ENCODE measurements around the gene WDR35. TPM values are rescaled to one million over a fixed set of nuclear protein-coding genes. Genes with fewer than 3 reads are reported as not detected.
"Not testable (repeated sequence)": the region's sequence is repeated elsewhere in the genome, so short reads cannot be mapped to it uniquely, and the experiment has no call there.

Gene WDR35
- polyA plus RNA-seq, 3 donors: 26.7 to 30.7 (median 30.6) TPM

DNA sequence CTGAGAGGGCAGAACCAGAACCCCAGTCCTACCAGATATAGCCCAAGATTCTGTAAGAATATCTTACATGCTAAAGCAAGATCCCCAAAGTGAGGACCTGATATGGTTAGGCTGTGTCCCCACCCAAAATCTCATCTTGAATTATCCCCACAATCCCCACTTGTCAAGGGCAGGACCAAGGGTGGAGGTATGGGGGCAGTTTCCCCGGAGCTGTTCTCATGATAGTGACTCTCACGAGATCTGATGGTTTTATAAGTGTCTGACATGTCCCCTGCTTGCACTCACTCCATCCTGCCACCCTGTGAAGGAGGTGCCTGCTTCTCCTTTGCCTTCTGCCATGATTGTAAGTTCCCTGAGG lies 108.0 kb downstream of the WDR35 start:
- no peak for DNase-seq (ENCODE audit: extremely low read depth in 1 of 11, low read depth in 9 of 11, low spot score in 4 of 11)

DNA sequence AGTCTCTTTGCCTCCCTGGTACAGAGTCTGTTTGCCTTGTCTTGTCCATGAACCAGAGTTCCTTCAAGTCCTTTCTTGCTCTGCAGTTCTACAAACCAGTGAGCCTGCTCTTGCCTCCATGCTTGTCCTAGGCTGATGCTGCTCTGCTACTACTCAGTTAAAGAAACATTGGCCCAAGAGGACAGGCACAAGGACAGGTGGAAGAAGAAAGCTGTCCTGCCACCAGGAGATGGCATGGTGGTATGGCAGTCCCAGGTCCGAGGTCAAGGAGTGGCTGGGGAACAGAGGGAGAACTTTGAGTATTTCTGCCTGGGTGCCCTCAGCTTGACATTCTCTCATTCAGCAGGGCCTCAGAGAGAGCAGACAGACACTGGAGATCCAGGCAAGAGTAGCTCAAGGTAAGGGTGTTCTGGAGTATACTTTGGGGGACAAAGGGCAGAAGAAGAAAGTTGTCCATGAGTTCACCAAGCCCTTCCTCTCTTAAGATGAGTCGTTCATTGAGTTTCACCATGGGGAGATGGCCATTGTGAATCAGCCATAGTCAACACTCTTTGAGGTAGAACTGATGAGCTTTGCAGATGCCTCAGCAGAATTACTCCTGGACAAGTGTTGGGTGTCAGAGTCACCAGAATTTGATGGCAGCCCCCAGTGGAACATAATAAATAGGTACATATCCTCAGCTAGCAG lies 108.5 kb downstream of the WDR35 start:
- DNase-seq (ENCODE audit: extremely low read depth in 1 of 11, low read depth in 9 of 11, low spot score in 4 of 11): no peak

- DNase-seq (ENCODE audit: extremely low read depth in 1 of 11, low read depth in 9 of 11, low spot score in 4 of 11): not testable (repeated sequence)
Measured at GRCh38 chr2:19880191-19880590, 109.7 kb downstream of the WDR35 start.

- no peak for DNase-seq (ENCODE audit: extremely low read depth in 1 of 11, low read depth in 9 of 11, low spot score in 4 of 11)
Measured at GRCh38 chr2:19879120-19879519, 110.8 kb downstream of the WDR35 start.

DNA sequence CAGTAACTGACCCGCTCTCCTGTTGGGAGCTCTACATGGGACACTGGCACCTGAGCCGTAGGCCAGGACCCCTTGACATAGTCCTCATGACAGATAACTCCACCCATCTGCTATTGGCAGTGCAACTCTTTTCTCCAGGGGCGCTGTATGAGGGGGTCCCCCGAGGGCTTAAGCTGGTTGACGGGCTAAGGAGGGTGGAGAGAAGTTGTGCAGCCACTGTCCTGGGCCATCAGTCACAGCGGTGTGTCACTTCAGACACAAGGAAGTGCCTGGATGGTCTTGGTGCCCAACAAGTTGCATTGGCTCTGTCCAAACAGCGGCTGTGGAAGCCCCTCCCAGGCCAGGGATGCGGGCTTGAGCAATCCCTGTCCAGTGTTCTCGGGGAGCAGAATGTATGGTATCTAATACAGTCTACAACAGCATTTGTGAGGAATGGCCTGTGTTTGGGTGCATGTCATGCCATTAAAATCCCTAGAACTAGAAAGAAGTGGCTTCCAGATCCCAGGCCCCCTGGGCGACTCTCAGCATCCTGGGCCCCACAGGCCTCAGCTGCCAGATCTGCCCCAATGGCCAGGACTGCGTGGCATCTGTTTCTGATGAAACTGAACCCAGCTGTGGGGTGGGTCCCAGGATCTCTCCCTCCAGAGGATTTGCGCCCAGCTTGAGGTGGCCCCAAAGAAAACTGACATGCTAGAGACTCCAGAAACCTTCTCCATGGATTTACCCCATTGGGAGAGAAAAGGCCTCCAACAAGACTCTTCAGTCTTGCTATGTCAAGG lies 111.4 kb downstream of the WDR35 start:
- no peak for DNase-seq (ENCODE audit: extremely low read depth in 1 of 11, low read depth in 9 of 11, low spot score in 4 of 11)

GRCh38 chr2:19876751-19877150 lies 113.2 kb downstream of the WDR35 start:
- no peak for DNase-seq (ENCODE audit: extremely low read depth in 1 of 11, low read depth in 9 of 11, low spot score in 4 of 11)

- DNase-seq (ENCODE audit: extremely low read depth in 1 of 11, low read depth in 9 of 11, low spot score in 4 of 11): no peak
Measured at GRCh38 chr2:19875280-19875679, 114.6 kb downstream of the WDR35 start.

DNA sequence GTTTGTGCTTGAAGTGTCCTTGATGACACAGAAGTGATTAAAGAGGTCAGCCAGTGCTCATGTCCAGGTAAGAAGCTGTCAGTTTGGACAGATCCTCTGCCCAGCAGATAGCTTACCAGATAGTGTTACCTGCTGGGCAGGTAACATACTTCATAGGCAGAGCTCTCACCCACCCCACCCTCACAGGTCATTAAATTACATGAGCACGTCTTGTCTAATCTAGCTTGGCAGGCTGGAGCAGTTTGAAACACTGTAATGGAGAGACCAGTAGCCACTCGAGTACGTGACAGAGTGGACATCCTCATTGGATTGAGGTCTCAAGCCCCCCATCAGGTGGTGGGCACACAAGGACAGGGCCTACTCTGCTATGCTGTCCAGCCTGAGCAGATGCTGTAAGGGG lies 115.2 kb downstream of the WDR35 start:
- no peak for DNase-seq (ENCODE audit: extremely low read depth in 1 of 11, low read depth in 9 of 11, low spot score in 4 of 11)

DNA sequence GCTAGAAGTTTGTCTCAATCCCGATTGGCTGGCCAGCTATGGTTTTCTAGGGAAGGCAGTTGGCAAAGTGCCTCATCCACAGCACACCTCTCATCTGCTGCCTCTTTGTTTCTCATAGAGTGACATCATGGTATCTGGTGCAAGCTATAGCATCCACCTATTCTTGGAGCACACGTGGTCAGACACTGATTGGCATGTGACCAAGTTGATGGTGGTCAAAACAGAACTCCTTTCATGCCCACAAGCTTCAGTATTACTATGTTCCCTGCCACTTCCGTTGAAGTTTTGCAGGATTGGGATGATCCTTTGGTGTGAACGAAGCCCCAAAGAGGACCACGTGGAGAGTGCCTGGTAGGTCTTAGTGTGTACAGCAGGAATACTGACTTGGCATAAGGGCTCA lies 116.9 kb downstream of the WDR35 start:
- no peak for DNase-seq (ENCODE audit: extremely low read depth in 1 of 11, low read depth in 9 of 11, low spot score in 4 of 11)

DNA sequence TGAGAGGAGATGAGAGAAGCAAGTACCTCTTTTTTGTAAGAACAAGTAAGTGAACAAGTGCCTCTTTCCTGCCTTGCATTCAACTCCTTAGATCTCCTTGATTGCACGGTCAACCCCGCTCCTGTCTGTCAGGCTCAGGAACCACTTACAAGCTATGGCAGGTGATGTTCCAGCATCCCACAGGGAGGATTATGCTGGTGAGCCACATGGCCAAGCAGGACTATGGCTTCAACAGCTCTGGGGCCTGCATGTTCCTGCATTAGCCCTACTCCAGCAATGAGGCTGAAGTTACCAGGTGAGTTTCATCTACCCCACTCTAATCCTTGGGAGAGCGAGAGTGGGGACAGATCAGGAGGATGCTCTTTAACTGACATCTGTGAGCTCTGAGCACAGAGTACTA lies 117.6 kb downstream of the WDR35 start:
- DNase-seq (ENCODE audit: extremely low read depth in 1 of 11, low read depth in 9 of 11, low spot score in 4 of 11): no peak

DNA sequence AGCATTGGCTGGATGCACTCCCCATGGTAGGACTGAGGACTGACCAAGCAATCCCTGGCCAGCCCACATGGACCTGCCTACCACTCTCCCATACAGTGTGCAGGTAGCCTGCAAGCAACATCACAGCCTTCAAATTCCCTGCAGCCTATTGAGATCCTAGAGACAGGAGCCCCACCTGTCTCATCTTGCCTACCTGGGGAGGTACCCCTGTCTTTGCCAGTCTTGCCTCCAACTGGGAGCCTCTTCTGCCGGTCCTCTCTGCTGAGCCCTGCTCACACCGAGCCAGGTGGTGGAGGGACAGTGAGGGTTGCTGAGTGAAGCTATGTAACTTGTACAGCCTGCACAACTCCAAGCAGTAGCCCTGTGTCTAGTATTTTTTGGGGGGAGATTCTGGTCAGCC lies 118.1 kb downstream of the WDR35 start:
- DNase-seq (ENCODE audit: extremely low read depth in 1 of 11, low read depth in 9 of 11, low spot score in 4 of 11): no peak

GRCh38 chr2:19870792-19871191 lies 119.1 kb downstream of the WDR35 start:
- DNase-seq (ENCODE audit: extremely low read depth in 1 of 11, low read depth in 9 of 11, low spot score in 4 of 11): no peak

GRCh38 chr2:19868701-19869580 lies 121.0 kb downstream of the WDR35 start:
- DNase-seq (ENCODE audit: extremely low read depth in 1 of 11, low read depth in 9 of 11, low spot score in 4 of 11): peak in 5 of 11 donors; percentile 38 to 52 (median 40)

- no peak for DNase-seq (ENCODE audit: extremely low read depth in 1 of 11, low read depth in 9 of 11, low spot score in 4 of 11)
Measured at GRCh38 chr2:19868224-19868623, 121.7 kb downstream of the WDR35 start.

GRCh38 chr2:19866771-19867170 lies 123.1 kb downstream of the WDR35 start:
- no peak for DNase-seq (ENCODE audit: extremely low read depth in 1 of 11, low read depth in 9 of 11, low spot score in 4 of 11)

DNA sequence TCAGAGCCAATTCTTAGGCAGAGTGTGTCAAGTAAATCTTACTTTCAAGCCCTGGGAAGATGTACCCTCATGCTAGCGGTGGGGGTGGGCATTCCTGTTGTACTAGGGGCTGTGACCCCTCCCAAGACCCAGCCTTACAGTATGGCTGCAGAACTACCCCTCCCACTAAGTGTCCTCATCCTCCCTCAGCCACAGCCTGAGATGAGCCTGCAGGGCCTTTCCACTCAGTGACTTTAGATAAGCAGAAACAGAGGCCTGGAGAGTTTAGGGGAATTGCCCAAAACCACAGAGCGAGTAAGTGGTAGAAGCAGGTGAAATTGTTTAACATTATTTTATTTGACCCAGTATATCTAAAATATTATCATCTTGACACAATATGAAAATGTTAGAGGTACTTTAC lies 124.8 kb downstream of the WDR35 start:
- DNase-seq (ENCODE audit: extremely low read depth in 1 of 11, low read depth in 9 of 11, low spot score in 4 of 11): no peak

DNA sequence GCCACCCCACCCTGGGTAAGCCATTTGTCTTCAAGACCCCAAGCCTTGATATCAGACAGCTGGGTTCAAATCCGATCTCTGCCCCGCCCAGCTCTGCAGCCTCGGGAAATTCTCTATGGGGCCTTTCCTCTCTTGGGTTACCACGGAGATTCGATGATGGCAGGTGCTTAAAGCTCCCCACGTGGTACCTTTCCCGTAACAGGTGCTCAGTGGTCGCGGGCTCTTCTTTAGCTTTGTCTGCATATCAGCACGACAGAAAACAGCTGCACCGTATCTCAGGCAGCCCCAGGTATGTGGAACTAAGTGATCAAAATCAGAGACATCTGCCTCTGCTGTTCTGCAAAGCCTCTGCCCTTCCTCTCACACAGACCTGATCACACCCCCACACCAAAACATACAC lies 125.5 kb downstream of the WDR35 start:
- no peak for DNase-seq (ENCODE audit: extremely low read depth in 1 of 11, low read depth in 9 of 11, low spot score in 4 of 11)

DNA sequence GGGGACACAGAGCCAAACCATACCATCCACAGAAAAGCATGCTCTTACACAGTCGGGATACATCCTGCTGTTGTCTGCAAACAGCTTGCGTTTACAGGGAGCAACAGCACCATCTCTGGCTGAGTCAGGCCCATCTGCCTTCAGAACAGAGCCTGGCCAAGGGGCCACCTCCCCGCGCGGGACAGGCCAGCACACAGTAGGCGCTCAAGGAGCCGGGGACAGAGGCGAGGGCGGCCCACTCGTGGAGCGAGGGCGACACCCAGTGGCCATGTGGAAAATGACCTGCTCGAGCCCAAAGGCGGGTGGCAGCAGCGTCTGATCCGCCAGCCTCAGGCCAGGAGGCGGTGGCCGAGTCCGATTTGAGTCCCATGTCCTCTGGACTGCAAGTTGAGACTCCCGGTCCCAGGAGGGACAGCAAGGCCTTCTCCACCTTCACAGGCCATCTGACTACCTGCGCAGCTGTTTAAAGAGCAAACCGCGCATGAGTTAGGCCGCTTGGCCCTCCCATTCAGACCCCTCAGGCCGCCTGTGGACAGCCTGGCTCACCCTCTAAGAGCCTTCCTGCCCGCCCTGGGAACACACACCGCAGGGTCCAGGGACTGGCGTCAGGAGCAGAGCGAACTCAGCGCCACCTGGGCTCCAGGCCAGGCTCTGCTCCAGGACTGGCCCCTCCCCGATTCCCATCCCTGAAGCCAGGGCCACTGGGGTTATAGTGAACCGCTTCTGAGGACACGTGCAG lies 126.4 kb downstream of the WDR35 start:
- peak in 4 of 11 donors; percentile 29 to 43 (median 36) for DNase-seq (ENCODE audit: extremely low read depth in 1 of 11, low read depth in 9 of 11, low spot score in 4 of 11)

GRCh38 chr2:19861813-19862212 lies 128.1 kb downstream of the WDR35 start:
- DNase-seq (ENCODE audit: extremely low read depth in 1 of 11, low read depth in 9 of 11, low spot score in 4 of 11): no peak
